HG02885 (cell line): ENCODE results near the gene PPP1R14D.
"Not testable (repeated sequence)": the region's sequence is repeated elsewhere in the genome, so short reads cannot be mapped to it uniquely, and the experiment has no call there.

Experiments used
- ATAC-seq: cut with Tn5 transposase; IDR thresholded peaks from one replicate; pipeline ENCODE4 v1.9.1; 2021; ENCODE audit warnings: mild to moderate bottlenecking; ENCODE audit not compliant: unreplicated experiment, poor library complexity

The PPP1R14D gene

GRCh38 chr15:40828447-40829036 is at the start of gene PPP1R14D:
PPP1R14D (minus strand) TSS chr15:40828708; CDS start chr15:40828641, 67 bp downstream.
- no peak for ATAC-seq

GRCh38 chr15:40877694-40878093 is 49.2 kb upstream of the PPP1R14D start:
- ATAC-seq, result no peak

- no peak for ATAC-seq
These were observed 47.7 kb upstream of the PPP1R14D start for GRCh38 chr15:40875991-40876730.

GRCh38 chr15:40873694-40874561 is 45.4 kb upstream of the PPP1R14D start, which contains the start of gene RHOV:
RHOV (minus strand) TSS chr15:40874234; CDS start chr15:40874139, 95 bp downstream.
- ATAC-seq, result peak; percentile 58

GRCh38 chr15:40872791-40873693 is 44.5 kb upstream of the PPP1R14D start:
- ATAC-seq, result no peak

GRCh38 chr15:40871749-40872617 is 43.5 kb upstream of the PPP1R14D start:
- no peak for ATAC-seq

- no peak for ATAC-seq
These were observed 42.2 kb upstream of the PPP1R14D start for GRCh38 chr15:40870716-40871115.

GRCh38 chr15:40869686-40870085 is 41.2 kb upstream of the PPP1R14D start:
- ATAC-seq, result no peak

- ATAC-seq, result no peak
These were observed 38.7 kb upstream of the PPP1R14D start for GRCh38 chr15:40867199-40867598.

- ATAC-seq, result no peak
These were observed 35.3 kb upstream of the PPP1R14D start for GRCh38 chr15:40863660-40864270.

GRCh38 chr15:40861147-40861546 is 32.6 kb upstream of the PPP1R14D start:
- ATAC-seq, result not testable (repeated sequence)

- ATAC-seq, result no peak
These were observed 30.8 kb upstream of the PPP1R14D start for GRCh38 chr15:40859206-40859851.

- no peak for ATAC-seq
These were observed 30.2 kb upstream of the PPP1R14D start for GRCh38 chr15:40858706-40859105.

- peak; percentile 72 for ATAC-seq
These were observed 29.3 kb upstream of the PPP1R14D start for GRCh38 chr15:40857601-40858341.

- ATAC-seq, result no peak
These were observed 28.2 kb upstream of the PPP1R14D start for GRCh38 chr15:40856746-40857145.

GRCh38 chr15:40855706-40856234 is 27.3 kb upstream of the PPP1R14D start:
- no peak for ATAC-seq

- no peak for ATAC-seq
These were observed 25.7 kb upstream of the PPP1R14D start for GRCh38 chr15:40854161-40854560.
